GM10847 (cell line): Measurements from ENCODE around the gene CSGALNACT2.

Experiments
- POLR2A ChIP-seq: IDR thresholded peaks from 2 replicates; pipeline ENCODE4 v1.6.1; 2011; ENCODE audit not compliant: insufficient read length; ENCODE audit errors: extremely low read depth

The CSGALNACT2 gene

GRCh38 chr10:43118631-43119415, 19.4 kb upstream of the CSGALNACT2 start:
- TF ChIP-seq POLR2A, result no peak

GRCh38 chr10:43119416-43120115, 18.7 kb upstream of the CSGALNACT2 start:
- TF ChIP-seq POLR2A, result no peak

GRCh38 chr10:43120116-43120928, 17.9 kb upstream of the CSGALNACT2 start:
- no peak for TF ChIP-seq POLR2A

DNA sequence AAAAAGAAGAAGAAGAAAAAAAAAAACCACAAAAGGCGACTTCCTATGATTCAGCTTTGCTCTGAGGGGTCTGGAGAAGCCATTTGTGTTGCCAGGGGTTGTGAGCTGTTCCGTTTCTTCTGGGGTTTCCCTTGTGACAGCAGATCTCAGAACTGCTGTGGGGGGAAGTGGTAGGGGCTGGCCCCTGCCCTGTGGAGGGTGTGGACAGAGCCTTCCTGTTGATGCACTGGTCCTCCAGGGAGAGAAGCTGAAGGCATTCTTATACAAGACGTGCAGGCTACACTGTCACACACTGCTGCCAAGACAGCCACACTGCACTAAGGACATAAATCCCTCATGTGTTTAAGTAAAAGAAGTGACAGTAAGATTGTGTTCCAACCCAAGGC, 17.3 kb upstream of the CSGALNACT2 start:
- TF ChIP-seq POLR2A, result no peak

DNA sequence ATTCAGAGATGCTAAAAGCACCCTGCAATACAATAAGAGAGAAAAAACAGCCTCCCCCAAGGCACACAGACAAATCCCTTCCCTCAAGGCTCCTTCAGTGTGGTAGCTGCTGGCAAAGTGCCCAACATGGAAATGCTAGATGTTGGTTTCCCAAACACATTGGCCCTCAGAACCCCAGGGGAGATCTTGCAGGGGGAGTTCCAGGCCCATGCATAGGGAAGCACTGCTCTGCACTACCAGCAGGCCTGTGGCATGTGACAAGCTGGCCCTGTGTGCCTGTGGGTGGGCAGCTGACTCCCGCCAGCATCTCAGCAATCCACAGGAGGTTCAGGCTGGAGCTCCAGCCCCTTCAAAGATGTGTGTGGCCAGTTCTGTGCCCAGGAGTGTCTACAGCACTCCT, 16.8 kb upstream of the CSGALNACT2 start:
- no peak for TF ChIP-seq POLR2A

GRCh38 chr10:43122096-43122495, 16.1 kb upstream of the CSGALNACT2 start:
- TF ChIP-seq POLR2A, result no peak

DNA sequence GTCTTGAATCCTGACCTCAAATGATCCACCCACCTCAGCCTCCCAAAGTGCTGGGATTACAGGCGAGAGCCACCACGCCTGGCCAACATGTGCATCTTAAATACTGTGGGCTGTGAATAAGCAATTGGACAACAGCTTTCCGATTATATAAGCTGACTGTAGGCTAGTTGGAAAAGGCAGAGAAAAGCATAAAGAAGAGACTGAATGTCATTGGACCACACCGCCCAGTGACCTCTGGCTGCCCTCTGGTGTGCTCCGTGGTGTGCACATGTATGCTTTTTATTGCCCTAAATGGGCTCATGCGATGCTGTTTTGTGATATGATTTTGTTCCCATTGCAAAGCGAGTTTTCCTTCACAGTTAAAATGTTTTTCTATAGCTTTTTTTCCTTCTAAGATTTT, 15.4 kb upstream of the CSGALNACT2 start:
- no peak for TF ChIP-seq POLR2A

GRCh38 chr10:43123361-43124093, 14.7 kb upstream of the CSGALNACT2 start:
- no peak for TF ChIP-seq POLR2A

DNA sequence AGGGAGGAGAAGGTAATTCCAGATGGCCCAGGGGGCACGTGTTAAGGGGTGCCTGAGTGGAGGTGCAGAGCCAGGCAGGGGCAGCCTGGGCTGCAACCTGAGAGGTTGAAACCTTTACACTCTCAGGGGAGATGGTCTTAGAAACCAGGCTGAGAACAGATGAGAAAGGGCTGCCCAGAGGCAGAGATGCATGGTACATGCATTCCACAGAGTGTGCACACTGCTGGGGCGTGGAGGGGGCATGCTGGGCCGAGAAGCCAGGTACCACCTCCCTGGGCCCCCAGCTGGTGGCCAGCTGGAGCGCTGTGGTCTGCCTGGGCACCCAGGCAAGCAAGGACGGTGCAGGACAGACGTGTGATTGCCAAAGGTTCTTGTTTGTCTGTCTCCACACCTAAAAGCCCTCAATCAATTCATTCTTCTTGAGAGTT, 14.1 kb upstream of the CSGALNACT2 start:
- TF ChIP-seq POLR2A, result no peak

- TF ChIP-seq POLR2A, result no peak
Measured at GRCh38 chr10:43124574-43125273, 13.5 kb upstream of the CSGALNACT2 start.

GRCh38 chr10:43125274-43125845, 12.9 kb upstream of the CSGALNACT2 start:
- TF ChIP-seq POLR2A, result no peak

DNA sequence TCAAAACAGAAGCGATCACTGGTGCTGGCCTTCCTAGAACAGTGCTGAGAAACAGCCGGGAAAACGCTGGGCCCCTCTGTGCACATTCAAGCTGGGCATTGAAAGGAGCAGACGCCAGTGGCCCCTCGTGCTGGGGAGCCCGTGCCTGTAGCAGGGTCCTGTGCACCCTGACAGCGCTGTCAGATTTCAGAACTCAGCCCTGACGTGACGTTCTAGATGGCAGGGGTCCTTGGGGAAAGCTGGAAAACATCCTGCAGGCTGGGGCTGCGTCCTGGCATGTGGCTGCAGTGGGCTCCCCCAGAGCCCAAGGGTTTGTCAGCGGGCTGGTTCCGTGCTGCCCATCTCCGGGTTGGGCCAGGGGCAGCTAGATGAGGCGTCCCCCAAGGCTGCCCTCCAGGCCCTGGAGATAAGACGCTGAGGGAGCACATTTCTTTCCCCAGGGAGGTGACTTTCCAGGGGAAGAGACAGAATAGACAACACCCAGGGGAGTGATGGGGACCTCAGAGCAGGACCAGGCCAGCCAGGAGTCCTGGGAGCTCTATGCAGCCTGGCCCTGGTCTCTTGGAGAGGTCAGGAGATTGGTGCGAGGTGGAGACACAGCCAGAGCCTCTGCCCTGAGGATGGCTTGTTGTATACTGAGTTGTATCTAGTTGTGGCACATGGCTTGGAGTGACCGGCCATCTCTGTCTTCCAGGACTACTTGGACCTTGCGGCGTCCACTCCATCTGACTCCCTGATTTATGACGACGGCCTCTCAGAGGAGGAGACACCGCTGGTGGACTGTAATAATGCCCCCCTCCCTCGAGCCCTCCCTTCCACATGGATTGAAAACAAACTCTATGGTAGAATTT, 12.1 kb upstream of the CSGALNACT2 start:
- no peak for TF ChIP-seq POLR2A

DNA sequence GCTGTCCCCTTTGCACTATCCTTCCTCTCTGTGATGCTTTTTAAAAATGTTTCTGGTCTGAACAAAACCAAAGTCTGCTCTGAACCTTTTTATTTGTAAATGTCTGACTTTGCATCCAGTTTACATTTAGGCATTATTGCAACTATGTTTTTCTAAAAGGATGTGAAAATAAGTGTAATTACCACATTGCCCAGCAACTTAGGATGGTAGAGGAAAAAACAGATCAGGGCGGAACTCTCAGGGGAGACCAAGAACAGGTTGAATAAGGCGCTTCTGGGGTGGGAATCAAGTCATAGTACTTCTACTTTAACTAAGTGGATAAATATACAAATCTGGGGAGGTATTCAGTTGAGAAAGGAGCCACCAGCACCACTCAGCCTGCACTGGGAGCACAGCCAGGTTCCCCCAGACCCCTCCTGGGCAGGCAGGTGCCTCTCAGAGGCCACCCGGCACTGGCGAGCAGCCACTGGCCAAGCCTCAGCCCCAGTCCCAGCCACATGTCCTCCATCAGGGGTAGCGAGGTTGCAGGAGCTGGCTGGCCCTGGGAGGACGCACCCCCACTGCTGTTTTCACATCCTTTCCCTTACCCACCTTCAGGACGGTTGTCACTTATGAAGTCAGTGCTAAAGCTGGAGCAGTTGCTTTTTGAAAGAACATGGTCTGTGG, 11.4 kb upstream of the CSGALNACT2 start:
- TF ChIP-seq POLR2A, result no peak

- TF ChIP-seq POLR2A, result no peak
Measured at GRCh38 chr10:43127442-43127841, 10.8 kb upstream of the CSGALNACT2 start.
